ELR (cell line): ENCODE results near the gene MGLL.

Experiments used
- DNase-seq: peaks from one replicate; pipeline ENCODE4 v3.0.0-alpha.2; 2015; ENCODE audit warnings: low read depth

MGLL gene

DNA sequence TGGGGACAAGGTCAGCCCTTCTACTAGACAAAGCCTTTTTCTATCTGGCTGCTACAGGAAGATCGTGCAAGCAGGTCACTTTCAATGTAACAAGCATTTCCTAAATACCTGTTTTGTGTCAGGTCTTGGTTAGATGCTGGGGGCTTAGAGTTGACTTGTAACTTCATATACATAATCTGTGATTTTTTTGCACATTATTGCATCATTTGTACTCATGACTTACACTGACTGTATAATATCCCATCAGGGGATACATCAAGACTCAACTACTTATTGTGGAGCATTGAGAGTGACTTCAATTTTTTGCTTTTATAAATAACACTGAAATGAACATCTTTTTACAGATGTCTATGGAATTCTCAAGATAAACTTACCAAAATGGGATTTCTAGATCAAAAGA is 80.6 kb downstream of the MGLL start:
- no peak for DNase-seq

DNA sequence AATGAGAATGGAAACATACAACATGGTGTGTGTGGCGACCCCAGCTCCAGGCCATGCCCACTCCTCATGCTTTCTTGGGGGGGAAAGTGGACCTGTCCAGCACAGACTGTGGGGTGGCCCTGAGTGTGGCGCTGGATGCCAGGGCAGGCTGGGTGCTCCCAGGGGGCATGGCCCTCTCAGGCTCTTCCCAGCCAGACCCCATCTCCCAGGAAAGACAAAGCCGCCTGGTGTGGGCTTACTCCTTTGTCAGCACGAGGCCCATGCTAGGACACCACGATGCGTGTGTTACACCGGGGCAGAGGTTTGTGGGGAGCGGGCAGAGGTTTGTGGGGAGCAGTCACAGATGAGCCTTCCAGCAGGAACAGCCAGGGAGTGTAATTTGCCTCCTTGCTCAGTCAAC is 81.1 kb downstream of the MGLL start:
- no peak for DNase-seq

DNA sequence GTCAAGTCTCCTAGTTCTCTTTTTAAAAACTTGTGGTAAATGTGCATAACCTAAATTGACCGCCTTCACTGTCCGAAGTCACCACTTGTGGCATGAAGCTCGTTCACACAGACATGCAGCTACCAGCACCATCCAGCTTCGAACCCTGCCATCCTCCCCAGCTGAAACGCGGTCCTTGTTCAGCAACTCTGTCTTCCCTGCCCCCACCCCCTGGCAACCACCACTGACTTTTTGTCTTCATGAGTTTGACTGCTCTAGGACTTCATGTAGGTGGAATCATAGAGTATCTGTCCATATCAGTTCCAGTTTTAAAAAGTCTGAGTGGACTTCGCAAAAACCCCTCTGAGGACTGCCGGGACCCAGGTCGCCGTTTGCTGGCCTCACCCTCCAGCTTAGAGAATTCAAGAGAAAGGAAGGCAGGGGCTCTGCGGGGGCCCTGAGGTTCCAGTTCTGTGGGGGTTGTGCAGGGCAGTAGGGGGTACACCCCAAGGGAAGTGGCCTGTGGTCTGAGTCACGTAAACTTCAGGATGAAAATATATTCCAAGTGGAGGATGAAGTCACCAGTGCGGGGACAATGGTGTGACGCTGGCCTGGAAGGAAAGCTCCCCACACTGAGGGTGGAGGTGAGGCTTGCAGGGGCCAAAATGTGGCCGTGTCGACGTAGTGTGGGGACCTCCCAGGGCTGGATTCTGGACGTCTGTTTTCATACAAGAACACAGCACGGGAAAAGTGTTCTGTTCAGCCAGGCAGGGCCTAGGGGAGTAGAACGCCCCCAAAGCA is 82.0 kb downstream of the MGLL start:
- DNase-seq = no peak

DNA sequence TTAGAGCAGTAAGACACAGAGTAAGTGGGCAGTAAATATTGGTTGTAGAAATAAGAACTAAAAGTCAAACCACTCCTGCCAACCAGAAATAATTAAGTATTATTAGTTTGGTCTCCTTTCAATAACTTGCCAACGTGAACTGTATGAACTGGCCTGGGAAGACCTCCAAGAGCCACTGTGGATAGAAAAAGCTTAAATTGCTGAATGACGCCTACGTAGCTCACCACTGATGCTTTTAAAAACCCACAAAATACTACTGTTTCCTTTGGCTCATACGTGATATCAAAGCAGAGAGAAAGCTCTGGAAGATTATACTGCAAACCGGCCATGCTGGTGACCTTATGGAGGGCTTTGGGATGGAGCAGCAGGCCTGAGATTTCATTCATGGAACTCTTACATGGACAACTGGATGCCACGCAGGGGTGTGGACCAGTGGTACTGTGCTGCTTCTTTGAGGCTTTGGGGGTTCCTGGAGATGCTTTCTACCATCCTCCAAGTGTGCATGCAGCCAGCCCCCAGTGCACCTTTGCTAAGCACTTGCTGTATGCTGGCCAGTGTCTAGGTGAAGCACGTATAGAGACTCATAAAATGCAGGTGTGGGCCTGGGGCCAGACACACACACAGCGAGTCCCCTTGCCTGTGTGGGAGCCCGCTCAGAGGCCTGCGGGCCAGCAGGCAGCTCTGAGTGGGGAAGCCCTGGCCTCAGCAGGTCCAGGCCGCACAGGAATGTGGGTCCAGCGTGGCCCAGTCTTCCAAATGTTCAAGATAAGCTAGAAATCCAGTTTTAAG is 82.8 kb downstream of the MGLL start:
- DNase-seq = no peak

DNA sequence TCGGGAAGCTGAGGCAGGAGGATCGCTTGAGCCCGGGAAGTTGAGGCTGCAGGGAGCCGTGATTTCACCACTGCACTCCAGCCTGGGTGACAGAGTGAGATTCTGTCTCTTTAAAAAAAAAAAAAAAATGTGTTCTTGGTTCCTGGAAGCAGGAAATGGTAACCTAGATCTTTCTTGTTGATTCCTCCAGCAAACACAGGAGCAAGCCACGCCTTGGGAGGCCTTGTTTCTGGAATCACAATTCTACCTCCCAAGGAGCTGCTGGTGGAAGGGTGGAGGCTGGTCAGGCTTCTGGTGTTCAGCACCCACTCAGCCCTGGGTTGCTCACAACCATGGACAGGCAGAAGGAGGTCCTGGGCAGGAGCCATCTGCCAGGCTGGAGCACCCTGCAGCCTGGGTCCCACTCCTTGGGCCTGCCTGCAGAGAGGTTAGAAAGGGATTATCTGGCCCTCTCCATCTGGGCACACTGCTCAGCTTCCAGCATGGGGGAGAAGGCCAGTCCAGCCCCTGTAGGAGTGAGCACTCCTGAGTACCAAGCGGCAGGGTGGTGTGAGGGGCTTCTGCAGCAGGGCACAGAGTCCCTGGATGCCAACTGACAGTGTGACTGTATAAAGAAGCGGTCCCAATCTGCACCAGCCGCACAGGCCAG is 84.0 kb downstream of the MGLL start:
- DNase-seq = peak; percentile 57

DNA sequence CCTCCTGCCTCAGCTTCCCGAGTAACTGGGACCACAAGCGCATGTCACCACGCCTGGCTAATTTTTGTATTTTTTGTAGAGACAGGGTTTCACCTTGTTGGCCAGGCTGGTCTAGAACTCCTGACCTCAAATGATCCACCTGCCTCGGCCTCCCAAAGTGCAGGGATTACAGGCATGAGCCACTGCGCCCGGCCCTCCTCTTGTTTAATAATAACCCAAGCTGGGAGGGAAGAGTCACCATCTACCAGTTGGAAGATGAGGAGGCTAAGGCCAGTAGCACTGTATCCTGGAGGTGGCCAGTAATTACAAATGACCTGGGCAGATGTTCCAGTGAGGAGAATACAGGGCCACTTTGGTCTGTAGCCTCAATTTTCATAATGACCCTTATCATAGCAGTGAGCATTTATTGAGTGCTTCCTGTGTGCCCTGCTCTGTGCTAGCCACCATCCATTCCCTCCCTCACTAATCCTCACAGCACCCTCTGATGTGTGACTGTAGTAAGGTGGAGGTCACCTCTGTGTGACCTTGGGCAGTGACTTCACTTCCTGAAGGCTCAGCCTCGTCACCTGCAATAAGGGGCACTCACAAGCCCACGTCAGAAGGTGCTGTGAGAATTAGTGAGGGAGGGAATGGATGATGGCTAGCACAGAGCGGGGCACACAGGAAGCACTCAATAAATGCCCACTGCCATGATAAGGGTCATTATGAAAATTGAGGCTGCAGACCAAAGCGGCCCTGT is 85.3 kb downstream of the MGLL start:
- DNase-seq = no peak

DNA sequence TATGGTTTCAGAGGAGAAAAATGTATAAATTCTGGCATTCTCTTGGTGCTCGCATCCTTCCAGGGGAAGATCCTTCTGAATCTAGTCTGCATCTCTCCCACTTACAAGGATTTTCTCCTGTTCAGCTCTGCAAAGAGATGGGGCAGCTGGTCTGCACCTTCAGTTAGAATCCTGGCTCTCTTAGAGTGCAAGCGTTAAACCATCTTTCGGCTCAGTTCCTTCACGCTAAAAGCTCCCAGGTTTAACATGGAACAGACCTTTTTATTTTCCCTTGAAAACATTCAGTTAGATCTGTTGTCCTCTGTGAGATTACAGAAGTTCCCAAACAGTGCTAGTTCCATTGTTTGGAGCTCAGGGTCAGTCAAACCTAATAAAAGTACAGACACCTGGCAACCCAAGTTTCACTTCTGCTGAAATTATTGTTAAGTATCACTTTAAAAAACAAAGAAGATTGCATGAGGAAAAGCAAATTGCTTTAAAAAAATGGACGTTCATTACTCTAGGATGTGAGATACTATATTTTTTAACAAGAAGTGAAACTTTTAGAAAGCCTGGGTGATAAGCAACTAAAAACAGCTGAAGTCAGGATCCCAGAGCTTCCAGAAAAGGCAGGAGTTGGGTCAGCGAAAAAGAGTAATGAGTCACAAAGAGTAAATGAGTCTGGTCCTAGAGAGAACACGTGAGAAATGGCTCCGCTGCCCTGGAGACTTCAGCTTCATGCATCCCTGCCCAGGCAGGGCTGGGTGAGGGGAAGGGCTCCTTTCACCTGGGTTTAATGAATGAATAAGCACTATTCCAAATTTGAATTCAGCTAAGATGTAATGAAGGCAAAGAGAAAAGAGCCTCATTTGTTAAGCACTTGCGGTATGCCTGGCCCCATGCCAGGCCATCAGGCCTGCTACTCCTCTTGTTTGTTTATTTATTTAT is 86.3 kb downstream of the MGLL start:
- peak; percentile 89 for DNase-seq

DNA sequence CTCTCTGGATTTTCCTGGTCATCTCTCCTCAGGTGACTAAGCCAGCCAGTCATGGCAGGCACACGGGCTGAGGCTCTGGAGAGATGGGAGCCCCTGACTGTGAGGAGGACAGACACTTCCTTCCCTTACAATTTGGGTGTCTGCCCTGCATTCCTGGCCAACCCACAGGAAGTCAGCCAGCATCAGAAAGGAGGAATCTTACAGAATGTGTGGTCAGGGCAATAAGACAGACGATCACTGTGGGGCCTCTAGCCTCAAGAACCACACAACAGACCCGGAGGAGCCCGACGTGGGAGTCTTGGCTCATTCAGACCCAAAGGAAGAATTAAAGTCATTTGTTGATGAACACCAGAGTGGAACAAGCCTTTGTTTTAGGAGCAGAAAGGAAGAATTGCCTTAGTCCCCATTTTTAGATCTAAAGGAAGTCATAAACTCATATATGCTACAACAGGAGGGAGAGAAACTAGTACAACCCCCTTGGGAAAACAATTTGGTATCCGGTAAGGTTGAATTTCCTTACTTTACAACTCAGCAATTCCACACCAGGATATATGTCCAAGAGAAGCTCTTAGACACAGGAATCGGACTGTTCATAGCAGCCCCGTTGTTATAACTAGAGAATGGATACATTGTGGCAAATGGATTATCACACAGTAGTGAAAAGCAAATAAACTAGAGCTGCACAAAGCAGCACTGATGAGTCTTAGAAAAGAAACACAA is 87.4 kb downstream of the MGLL start:
- DNase-seq = peak; percentile 98

DNA sequence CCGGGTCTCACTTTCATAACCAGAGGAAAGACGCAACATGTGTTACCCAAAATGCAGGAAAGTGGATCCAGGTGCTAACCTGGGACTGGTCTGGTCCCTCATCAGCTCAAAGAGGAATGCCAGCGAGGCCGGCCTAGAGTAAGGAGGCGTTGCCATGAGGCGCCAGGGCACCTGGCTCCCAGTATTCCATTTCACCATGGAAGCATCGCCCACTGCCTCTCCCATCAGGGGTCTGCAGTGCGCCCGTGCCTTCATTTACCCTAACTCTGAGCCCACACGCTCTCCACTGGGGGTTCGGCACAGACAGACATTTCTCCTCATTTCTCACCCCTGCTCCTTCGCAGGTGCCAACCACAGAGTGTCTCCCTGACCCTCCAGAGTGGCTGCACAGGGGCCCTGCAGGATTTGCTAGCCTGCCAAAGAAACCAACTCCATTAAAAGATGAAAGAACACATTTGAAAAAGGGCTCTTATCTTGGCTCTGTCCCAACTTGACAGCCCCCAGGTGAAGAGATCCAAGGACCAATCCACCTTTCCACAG is 88.1 kb downstream of the MGLL start:
- no peak for DNase-seq

DNA sequence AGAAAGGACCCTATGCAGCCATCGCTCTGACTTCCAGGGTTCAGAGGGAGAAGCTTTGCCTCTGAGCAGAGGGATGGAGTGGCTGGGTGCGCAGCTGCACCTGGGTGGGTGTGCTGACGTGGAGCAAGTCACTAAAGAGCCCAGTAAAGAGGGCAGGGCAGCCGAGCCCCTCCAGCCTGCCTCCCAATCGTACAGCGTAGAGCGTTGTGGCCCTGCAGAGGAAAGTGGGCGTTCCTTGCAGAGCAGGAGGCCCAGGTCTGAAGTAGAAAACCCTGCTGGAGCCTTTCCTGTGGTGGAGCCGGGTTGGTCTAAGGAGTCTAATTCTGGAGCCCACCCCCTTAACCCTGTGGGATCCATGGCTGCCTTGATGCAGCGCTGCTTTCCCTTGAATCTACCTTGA is 88.5 kb downstream of the MGLL start:
- no peak for DNase-seq

DNA sequence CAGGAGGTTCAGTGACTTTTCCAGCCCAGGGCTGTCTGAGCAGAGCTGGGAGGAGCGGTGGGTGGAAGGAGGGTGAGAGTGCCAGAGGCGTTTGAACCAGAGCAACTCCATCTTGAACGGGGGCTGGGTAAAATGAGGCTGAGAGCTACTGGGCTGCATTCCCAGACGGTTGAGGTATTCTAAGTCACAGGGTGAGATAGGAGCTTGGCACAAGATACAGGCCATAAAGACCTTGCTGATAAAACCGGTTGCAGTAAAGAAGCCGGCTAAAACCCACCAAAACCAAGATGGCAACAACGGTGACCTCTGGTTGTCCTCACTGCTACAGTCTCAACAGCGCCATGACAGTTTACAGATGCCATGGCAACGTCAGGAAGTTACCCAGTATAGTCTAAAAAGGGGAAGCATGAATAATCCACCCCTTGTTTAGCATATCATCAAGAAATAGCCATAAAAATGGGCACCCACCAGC is 89.4 kb downstream of the MGLL start:
- DNase-seq = no peak

DNA sequence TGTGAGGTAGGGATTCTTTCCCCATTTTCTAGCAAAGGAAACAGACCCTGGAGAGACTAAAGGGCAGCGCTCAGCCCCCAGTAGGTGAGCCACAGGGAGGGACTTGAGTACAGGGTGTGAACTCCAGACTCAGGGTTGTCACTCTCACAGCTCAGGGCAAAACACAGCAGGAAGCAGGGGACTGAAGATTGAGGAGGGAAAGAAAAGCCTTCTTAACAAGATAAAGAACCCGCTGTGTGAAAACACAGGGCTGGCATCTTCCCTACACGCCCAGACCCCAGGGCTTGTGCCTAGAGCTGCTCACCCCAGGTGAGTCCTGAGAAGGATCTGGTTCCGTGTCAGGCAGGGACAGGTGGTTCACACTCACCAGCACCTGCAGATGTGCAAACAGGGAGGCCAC is 90.0 kb downstream of the MGLL start:
- DNase-seq = no peak

DNA sequence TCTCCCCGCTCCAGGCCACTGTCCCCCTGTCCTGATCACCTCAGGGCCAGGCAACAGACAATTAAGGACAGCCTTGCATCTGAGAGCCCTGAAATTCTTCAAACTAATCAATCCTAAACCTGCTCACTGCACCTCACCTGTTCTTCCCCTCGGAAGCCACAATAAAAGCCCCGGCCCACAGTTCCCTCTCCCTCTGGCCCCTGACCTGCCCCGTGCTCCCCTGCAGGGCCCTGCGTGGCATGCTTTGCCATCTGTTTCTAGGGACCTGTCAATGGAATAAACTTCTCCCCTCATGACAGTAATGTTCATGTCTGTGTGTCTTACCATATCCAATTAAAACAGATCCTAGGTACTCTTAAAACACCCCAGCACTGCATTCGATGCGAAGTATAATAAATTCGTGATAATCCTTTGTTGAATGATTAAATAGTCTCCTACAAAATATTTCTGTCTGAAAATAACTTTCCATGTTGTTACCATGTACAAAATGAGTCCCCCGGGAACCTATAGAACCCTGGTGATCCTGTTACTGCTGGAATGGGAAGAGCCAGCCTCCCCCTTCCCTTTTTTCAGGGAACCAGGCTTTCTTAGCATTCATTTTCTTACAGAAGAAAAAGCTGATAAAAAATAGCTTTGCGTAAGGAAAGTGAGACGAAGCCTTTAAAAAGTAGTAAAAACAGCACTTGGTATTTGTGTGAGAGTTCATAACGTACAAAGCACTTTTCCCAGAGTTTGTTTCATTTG is 90.6 kb downstream of the MGLL start:
- no peak for DNase-seq

DNA sequence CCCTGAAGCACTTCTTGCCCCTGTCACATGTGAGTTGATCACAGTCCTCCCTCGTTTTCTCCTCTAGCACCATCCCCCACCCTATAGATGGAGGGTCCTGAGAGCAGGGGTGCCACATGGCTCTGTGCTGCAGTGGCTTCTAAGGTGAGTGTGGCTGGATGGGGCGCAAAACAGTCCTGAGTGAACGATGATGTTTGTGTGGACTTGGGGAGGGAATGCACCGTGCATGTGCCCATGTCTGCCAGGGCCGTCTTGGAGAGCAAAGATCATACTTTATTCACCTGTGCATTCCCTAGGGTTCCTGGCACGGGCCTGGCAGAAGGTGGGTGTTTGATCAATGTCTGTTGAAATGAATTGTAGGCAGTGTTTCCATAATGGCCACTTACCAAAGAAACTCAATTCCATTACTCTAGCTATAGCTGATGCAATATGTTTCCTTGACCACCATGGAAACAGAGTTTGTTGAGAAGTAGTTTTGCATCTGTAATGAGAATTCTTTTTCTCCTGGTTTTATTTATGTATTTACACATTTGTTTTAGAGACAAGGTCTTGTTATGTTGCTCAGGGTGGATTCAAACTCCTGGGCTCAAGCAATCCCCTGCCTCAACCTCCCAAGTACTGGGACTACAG is 91.5 kb downstream of the MGLL start:
- DNase-seq = no peak

DNA sequence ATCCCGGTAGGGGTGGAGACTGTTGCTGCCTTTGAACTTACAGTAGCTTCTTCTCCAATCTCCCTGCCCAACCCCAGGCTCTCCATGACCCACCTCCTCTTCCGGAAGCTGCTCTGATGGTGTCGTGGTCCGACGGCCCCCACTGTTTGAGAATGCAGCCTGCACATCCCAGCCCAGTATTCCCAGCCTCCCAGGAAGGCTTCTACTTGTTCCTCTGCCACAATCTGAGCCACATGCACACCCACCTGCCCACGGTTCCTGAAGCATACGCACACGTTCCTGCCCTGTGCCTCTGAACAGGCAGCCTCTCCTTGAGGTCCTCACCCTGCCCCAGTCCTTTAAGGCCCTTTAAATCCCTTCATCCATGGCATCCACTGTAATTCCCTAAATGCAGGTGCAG is 92.1 kb downstream of the MGLL start:
- no peak for DNase-seq

DNA sequence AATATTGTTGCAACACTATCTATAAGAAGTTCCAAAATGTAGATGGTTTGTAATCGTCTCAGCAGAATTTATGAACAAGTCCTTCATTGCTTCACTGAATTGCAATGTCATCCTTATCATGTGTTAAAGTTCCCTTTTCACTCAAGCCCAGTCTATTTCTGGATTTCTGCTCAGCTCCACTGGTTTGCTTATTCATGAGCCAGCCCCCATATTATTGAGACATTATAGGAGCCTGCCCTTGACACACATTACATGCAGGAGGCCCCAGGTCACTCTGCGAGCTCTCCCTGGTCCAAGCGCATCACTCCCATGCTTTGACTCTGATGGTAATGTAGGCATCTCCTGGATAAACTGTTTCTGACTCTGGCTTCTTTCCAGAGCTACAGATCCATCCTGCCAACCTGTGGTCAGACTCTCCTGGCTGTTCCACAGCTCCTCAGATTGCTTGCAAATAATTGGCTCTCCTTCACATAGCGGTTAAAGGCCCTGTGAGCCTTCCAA is 92.7 kb downstream of the MGLL start:
- no peak for DNase-seq

DNA sequence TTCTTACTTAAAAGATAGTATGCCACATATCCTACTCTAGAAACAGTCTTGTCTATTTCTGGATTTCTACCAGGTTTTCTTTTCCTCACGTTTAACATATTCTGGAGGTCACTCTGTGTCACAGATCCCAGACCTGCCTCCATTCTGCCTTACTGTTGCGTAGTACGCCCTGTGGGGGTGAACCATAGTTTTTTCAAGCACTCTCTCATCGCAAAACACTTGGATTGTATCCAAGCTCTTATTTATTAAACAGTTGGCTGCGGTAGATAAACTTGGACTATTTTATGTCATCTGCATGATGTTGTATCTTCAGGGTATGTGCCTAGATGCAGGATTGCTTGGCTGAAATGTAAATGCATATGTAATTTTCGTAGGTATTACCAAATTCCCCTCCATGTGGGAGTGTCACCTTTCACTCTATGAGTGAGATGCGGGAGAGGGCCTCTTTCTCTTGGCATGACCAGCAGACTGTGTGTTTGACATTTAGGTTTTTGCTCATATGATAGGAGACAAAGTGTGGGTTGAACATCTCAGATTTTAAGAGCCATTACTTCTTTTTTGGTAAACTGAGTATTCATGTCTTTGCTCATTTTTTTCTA is 93.8 kb downstream of the MGLL start:
- no peak for DNase-seq

DNA sequence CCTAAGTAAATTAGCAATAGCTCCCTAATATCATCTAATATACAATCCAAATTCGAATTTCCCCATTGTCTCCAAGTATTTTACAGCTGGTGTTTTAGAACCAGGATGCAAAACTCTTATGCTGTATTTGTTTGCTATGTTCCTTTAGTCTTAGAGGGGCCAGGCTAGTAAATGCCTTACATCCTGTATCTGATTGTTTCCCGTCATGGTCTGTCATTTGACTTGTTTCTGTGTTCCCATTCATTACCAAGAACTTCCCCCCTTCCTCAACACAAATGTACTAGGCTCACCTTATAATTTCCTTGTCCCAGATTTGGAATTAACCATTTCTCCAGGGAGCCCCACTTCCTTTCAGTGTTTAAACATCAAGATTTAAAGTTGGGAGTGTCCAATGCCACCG is 95.4 kb downstream of the MGLL start:
- no peak for DNase-seq
